Endodermal cell (in vitro differentiated cells): Measurements from ENCODE around the gene MIPEP. TPM values are rescaled to one million over a fixed set of nuclear protein-coding genes. Genes with fewer than 3 reads are reported as not detected.
"Not testable (repeated sequence)": the region's sequence is repeated elsewhere in the genome, so short reads cannot be mapped to it uniquely, and the experiment has no call there.

Experiments used
- DNase-seq: peaks from one replicate; pipeline ENCODE4 v3.0.0-alpha.2; 2017
- H3K27ac ChIP-seq: 2 replicates; pipeline ENCODE4 v1.5.1; 2013; ENCODE audit warnings: mild to moderate bottlenecking, low read depth, low read length, moderate library complexity
- H3K27me3 ChIP-seq: 2 replicates; pipeline ENCODE4 v1.6.1; 2013; ENCODE audit warnings: mild to moderate bottlenecking, low read length, moderate library complexity; ENCODE audit not compliant: insufficient read depth, control insufficient read depth, poor library complexity, severe bottlenecking
- H3K36me3 ChIP-seq: 2 replicates; pipeline ENCODE4 v1.7.0; 2013; ENCODE audit warnings: mild to moderate bottlenecking, low read length, moderate library complexity; ENCODE audit not compliant: control insufficient read depth, insufficient read depth
- H3K4me1 ChIP-seq: one replicate; pipeline ENCODE4 v1.7.0; 2013; ENCODE audit warnings: low read length; ENCODE audit not compliant: control insufficient read depth, insufficient read depth
- H3K4me3 ChIP-seq: 2 replicates; pipeline ENCODE4 v1.5.1; 2013; ENCODE audit warnings: mild to moderate bottlenecking, low read length, moderate library complexity
- H3K9ac ChIP-seq: 2 replicates; pipeline ENCODE4 v1.6.1; 2013; ENCODE audit warnings: mild to moderate bottlenecking, low read length, moderate library complexity; ENCODE audit not compliant: poor library complexity, severe bottlenecking; ENCODE audit errors: extremely low read depth
- H3K9me3 ChIP-seq: 2 replicates; pipeline ENCODE4 v1.6.1; 2013; ENCODE audit warnings: mild to moderate bottlenecking, low read length, moderate library complexity; ENCODE audit not compliant: control insufficient read depth
- H3K27ac Mint-ChIP-seq: 2 replicates; pipeline ENCODE4 v1.8.0; 2020; ENCODE audit warnings: mixed read lengths
- H3K27me3 Mint-ChIP-seq: 2 replicates; pipeline ENCODE4 v1.8.0; 2021; ENCODE audit warnings: mild to moderate bottlenecking, mixed read lengths; ENCODE audit not compliant: insufficient read depth
- H3K36me3 Mint-ChIP-seq: 2 replicates; pipeline ENCODE4 v1.8.0; 2020; ENCODE audit warnings: low read depth, mixed read lengths
- H3K4me1 Mint-ChIP-seq: 2 replicates; pipeline ENCODE4 v1.8.0; 2020; ENCODE audit warnings: mixed read lengths
- H3K4me3 Mint-ChIP-seq: 2 replicates; pipeline ENCODE4 v1.8.0; 2020; ENCODE audit warnings: mild to moderate bottlenecking, moderate library complexity, mixed read lengths
- H3K9me3 Mint-ChIP-seq: 2 replicates; pipeline ENCODE4 v1.8.0; 2020; ENCODE audit warnings: mild to moderate bottlenecking, mixed read lengths
- CTCF ChIP-seq: fragments of 200-600 bp; sonication (generic); conservative IDR thresholded peaks from 2 replicates; pipeline ENCODE4 v1.5.0; 2021; ENCODE audit warnings: antibody characterized with exemption, mild to moderate bottlenecking
- WGBS, 2 experiments: methylation state at CpG; one replicate each; pipeline versions ENCODE4 v1.1.5 to v1.1.7; 2013; ENCODE audit warnings: missing lambda C conversion rate in 2 of 2, mixed read lengths in 1 of 2; ENCODE audit not compliant: insufficient coverage in 1 of 2, insufficient read length in 1 of 2; 5-methylcytosine and 5-hydroxymethylcytosine counted together
- total RNA-seq, 2 donors: library from RNA; stranded (reverse); fragmentation: NEBNext Ultra II Directional in 1 of 2; extraction: Animal tissue kit (Norgen Biotek cat#: 25700) in 1 of 2; gene quantifications; 2 replicates in 1 of 2; 3 replicates in 1 of 2; pipeline ENCODE4 v1.2.1, GENCODE V29; 2021

The MIPEP gene
- total RNA-seq, 2 donors from 2014 or later, result 23.1 to 23.9 TPM

GRCh38 chr13:23750383-23751121 lies 138.6 kb downstream of the MIPEP start:
- no peaks in the 10 kb centered on the region for H3K9me3 Mint-ChIP-seq
- Histone ChIP-seq H3K36me3 (peaks cover 6% of the 10 kb centered on the region), H3K9me3 (no peaks in the 10 kb centered on the region), H3K27me3 (no peaks in the 10 kb centered on the region), H3K9ac (no peak overlapping the region), H3K4me3 (no peak overlapping the region), H3K4me1 (no peaks in the 10 kb centered on the region), H3K27ac (no peak overlapping the region)
- H3K27me3 Mint-ChIP-seq, result no peaks in the 10 kb centered on the region
- 94 to 100% methylated on average over 3 to 8 of the region's 8 CpGs for WGBS, 2 experiments
- no peak overlapping the region for H3K4me3 Mint-ChIP-seq
- no peak overlapping the region for H3K27ac Mint-ChIP-seq
- H3K4me1 Mint-ChIP-seq, result peaks cover 21% of the 10 kb centered on the region
- DNase-seq, result no peak
- TF ChIP-seq CTCF, result no peak
- peaks cover 7% of the 10 kb centered on the region for H3K36me3 Mint-ChIP-seq

GRCh38 chr13:23749288-23749873 lies 139.8 kb downstream of the MIPEP start:
- peaks cover 3% of the 10 kb centered on the region for H3K36me3 ChIP-seq
- DNase-seq, result no peak
- TF ChIP-seq CTCF, result no peak
- no peak overlapping the region for H3K4me3 ChIP-seq
- Mint-ChIP-seq H3K4me3 (no peak overlapping the region), H3K36me3 (peaks cover 6% of the 10 kb centered on the region), H3K27me3 (no peaks in the 10 kb centered on the region), H3K4me1 (peaks cover 14% of the 10 kb centered on the region), H3K27ac (peak overlapping the region; percentile 15), H3K9me3 (no peaks in the 10 kb centered on the region)
- no peak overlapping the region for H3K9ac ChIP-seq
- H3K27ac ChIP-seq, result no peak overlapping the region
- WGBS, 2 experiments, result 76 to 79% methylated on average over 7 to 8 of the region's 8 CpGs
- no peaks in the 10 kb centered on the region for H3K4me1 ChIP-seq
- H3K9me3 ChIP-seq, result no peaks in the 10 kb centered on the region
- H3K27me3 ChIP-seq, result no peaks in the 10 kb centered on the region

GRCh38 chr13:23748109-23748990 lies 140.8 kb downstream of the MIPEP start:
- Mint-ChIP-seq H3K9me3 (no peaks in the 10 kb centered on the region), H3K27ac (no peak overlapping the region), H3K4me1 (peaks cover 8% of the 10 kb centered on the region), H3K36me3 (peaks cover 6% of the 10 kb centered on the region), H3K27me3 (no peaks in the 10 kb centered on the region), H3K4me3 (no peak overlapping the region)
- Histone ChIP-seq H3K4me3 (no peak overlapping the region), H3K27me3 (no peaks in the 10 kb centered on the region), H3K4me1 (no peaks in the 10 kb centered on the region), H3K9me3 (no peaks in the 10 kb centered on the region), H3K9ac (no peak overlapping the region), H3K36me3 (peaks cover 3% of the 10 kb centered on the region), H3K27ac (no peak overlapping the region)
- DNase-seq, result peak; percentile 59
- no peak for TF ChIP-seq CTCF
- 84 to 92% methylated on average over 3 to 6 of the region's 7 CpGs for WGBS, 2 experiments

GRCh38 chr13:23746141-23746540 lies 143.1 kb downstream of the MIPEP start:
- not testable (repeated sequence) for H3K4me1 Mint-ChIP-seq, H3K4me1 ChIP-seq
- WGBS, 2 experiments, result 90 to 95% methylated on average over 3 to 5 of the region's 5 CpGs

More at GRCh38 chr13:23746141-23746540, 143.1 kb downstream of the MIPEP start:
- H3K27me3 Mint-ChIP-seq, H3K27ac ChIP-seq, H3K9me3 Mint-ChIP-seq, H3K4me3 Mint-ChIP-seq, H3K27ac Mint-ChIP-seq, DNase-seq, H3K36me3 Mint-ChIP-seq, H3K36me3 ChIP-seq, H3K4me3 ChIP-seq, H3K9ac ChIP-seq, H3K9me3 ChIP-seq, H3K27me3 ChIP-seq: not testable (repeated sequence)
